ENCODE data around the gene SPR. TPM values are rescaled to one million over a fixed set of nuclear protein-coding genes. Genes with fewer than 3 reads are reported as not detected.
"Not testable (repeated sequence)": the region's sequence is repeated elsewhere in the genome, so short reads cannot be mapped to it uniquely, and the experiment has no call there.

The SPR gene
- total RNA-seq, 1 donor from 2014 or later: 31.6 TPM

GRCh38 chr2:72888438-72889202 is 1.4 kb downstream of the SPR start:
- DNase-seq (ENCODE audit: extremely low read depth, low read depth, low spot score): no peak

GRCh38 chr2:72889991-72890390 is 2.8 kb downstream of the SPR start:
- no peak for DNase-seq (ENCODE audit: extremely low read depth, low read depth, low spot score)

- no peak for DNase-seq (ENCODE audit: extremely low read depth, low read depth, low spot score)
These were observed 4.0 kb downstream of the SPR start for GRCh38 chr2:72891091-72891818.

DNA sequence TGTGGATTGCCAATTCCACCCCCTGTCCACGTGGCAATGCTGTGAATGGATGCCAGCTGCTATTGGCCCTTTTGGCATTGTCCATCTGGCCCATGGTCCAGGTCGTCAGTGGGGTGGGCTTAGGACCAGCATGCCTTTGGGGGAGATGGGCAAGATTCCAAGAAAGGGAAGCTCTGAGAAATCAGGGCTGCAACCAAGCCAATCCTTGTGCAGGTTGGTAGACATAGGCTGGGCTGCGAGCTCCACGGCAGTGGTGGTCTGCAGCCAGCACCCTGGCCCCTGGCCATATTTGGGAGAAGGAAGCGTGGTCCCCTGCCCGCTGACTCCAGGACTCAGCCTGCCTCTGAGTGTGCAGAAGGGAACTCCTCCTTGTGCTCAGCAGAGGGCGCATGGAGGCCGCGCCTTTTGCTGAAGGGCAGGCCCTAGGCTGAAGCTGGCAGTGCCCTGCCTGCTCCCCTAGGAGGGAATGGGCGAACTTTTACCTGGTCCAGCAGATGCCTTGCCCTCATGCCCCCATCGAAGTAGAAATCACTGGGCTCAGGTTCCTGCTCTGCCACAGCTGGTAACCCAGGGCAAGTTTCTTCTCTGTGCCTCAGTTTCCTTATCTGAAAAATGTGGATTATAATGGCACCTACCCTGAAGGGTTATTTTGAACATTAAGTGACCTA is 5.4 kb downstream of the SPR start:
- DNase-seq (ENCODE audit: extremely low read depth, low read depth, low spot score): no peak

- DNase-seq (ENCODE audit: extremely low read depth, low read depth, low spot score): no peak
These were observed 6.5 kb downstream of the SPR start for GRCh38 chr2:72893594-72894319.

- DNase-seq (ENCODE audit: extremely low read depth, low read depth, low spot score): no peak
These were observed 7.3 kb downstream of the SPR start for GRCh38 chr2:72894514-72894913.

DNA sequence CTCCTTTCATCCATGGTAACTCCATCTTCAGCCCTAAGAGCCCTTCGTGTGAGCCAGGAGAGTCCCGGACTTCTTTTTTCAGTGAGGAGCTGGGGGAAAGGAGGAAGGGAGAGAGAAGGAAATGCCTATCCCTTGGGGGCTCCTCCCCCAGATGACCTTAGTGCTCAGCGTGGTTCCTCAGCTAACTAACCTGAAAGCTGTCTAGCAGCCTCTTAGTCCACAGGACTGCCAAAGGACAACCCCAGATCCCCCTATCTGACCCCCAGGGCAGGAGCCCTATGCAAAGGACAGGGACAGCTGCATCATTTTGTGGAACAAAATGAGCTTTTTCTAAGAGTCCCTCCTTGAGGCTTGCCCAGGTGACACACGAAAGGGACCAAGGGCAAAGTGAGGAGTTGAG is 7.9 kb downstream of the SPR start:
- no peak for DNase-seq (ENCODE audit: extremely low read depth, low read depth, low spot score)

GRCh38 chr2:72895759-72896281 is 8.6 kb downstream of the SPR start:
- DNase-seq (ENCODE audit: extremely low read depth, low read depth, low spot score): no peak

DNA sequence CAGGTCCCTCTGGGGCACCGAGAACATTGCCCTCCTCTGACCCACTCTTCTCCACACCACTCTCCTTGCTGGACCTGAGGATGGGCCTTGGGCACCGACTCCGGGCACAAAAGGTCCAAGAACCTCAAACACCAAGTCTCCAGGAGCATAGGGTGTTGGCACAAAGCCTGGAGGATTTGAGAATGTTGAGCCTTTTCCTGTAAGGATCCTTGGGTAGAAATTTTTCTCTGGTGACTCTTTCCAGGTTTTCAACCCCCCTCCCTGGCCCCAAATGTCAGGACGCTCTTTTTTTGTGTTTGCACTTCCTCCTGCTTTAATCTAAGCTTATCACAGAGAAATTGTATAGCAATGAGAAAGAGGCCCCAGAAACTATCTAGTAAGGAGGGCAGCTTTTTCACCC is 9.2 kb downstream of the SPR start:
- DNase-seq (ENCODE audit: extremely low read depth, low read depth, low spot score): no peak

- DNase-seq (ENCODE audit: extremely low read depth, low read depth, low spot score): no peak
These were observed 10.8 kb downstream of the SPR start for GRCh38 chr2:72897785-72898584.

GRCh38 chr2:72898585-72898906 is 11.3 kb downstream of the SPR start:
- no peak for DNase-seq (ENCODE audit: extremely low read depth, low read depth, low spot score)

- DNase-seq (ENCODE audit: extremely low read depth, low read depth, low spot score): no peak
These were observed 13.1 kb downstream of the SPR start for GRCh38 chr2:72900191-72900825.

- no peak for DNase-seq (ENCODE audit: extremely low read depth, low read depth, low spot score)
These were observed 14.2 kb downstream of the SPR start for GRCh38 chr2:72901426-72901825.

DNA sequence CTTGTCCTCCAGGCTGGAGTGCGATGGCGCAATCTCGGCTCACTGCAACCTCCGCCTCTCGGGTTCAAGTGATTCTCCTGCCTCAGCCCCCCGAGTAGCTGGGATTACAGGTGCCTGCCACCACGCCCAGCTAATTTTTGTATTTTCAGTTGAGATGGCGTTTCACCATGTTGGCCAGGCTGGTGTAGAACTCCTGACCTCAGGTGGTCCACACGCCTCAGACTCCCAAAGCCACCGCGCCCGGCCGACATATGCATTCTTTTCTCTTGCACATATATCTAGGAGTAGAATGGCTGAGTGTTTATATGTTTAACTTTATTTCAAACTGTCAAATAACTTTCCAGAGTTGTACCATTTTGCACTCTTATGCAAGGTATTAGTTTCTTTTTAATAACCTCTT is 20.2 kb downstream of the SPR start:
- not testable (repeated sequence) for DNase-seq (ENCODE audit: extremely low read depth, low read depth, low spot score)

- no peak for DNase-seq (ENCODE audit: extremely low read depth, low read depth, low spot score)
These were observed 21.5 kb downstream of the SPR start for GRCh38 chr2:72908741-72909140.

GRCh38 chr2:72911256-72911655 is 24.0 kb downstream of the SPR start:
- DNase-seq (ENCODE audit: extremely low read depth, low read depth, low spot score): no peak

DNA sequence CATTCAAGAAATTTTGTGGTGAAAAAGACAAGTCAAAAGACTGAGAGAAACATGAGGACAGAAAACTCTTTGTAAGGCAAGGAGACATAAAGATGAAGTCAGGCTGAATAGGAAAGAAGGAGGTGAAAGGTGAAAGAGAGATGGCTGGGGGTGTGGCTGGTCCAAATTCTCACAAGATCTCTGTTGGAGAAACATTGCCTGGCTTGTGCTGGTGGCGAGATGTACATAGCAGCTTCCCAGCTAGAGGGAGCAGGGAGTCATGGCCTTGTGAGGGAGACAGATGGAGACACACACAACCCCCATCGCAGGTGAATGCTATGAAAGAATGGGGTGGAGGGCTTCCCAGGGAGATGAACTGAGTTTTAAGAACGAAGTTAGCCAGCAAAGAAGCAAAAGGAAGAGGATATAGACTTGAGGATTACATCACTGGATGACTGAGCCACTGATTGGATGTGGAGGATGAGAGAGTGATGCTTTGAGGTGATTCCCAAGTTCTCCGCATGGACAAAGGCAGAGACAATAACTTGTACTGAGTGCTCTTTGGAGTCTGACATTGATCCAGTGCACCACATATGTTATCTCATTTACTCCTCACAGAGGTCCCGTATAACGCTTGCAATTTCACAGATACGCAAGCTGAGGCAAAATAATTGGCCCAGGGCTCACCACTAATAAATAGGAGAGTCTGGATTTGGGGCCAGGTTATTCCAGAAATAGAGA is 26.4 kb downstream of the SPR start:
- DNase-seq (ENCODE audit: extremely low read depth, low read depth, low spot score): no peak

- no peak for DNase-seq (ENCODE audit: extremely low read depth, low read depth, low spot score)
These were observed 27.0 kb downstream of the SPR start for GRCh38 chr2:72914206-72914559.
